Caco-2 (cell line): ENCODE data around the gene GNGT1. TPM values are rescaled to one million over a fixed set of nuclear protein-coding genes. Genes with fewer than 3 reads are reported as not detected.

ENCODE experiments used
- BruUV-seq: library from RNA; stranded (reverse); fragments of 400-500 nt; replicated peaks from 2 replicates; lab custom pipeline; 2021; lab: Mats Ljungman, UMichigan
- CTCF ChIA-PET: fragments of 300-600 bp; sonication (Branson Sonifier 250); formaldehyde crosslinking; loops from one replicate; lab custom pipeline; 2022; ENCODE audit warnings: antibody characterized with exemption; lab: Charles Lee
- POLR2A ChIA-PET: fragments of 300-600 bp; sonication (Branson Sonifier 250); formaldehyde crosslinking; loops from one replicate; lab custom pipeline; 2022; ENCODE audit warnings: antibody characterized with exemption; lab: Charles Lee
- DNase-seq, 2 experiments: peaks; one replicate each; pipeline versions ENCODE4 v3.0.0 to v3.0.0-alpha.2; 2020 to 2022
- H3K27me3 ChIP-seq: replicated peaks from 2 replicates; pipeline ENCODE4 v1.6.0; 2011; ENCODE audit warnings: low read length; ENCODE audit not compliant: control insufficient read depth, insufficient read depth
- H3K36me3 ChIP-seq: 2 replicates; pipeline ENCODE4 v1.5.1; 2011; ENCODE audit warnings: low read length; ENCODE audit not compliant: control insufficient read depth, insufficient read depth
- H3K4me1 ChIP-seq: fragments of 250-450 bp; sonication (Bioruptor Pico); 2 replicates; pipeline ENCODE4 v1.5.1; 2020; ENCODE audit warnings: mild to moderate bottlenecking
- H3K4me3 ChIP-seq: 2 replicates; pipeline ENCODE4 v1.5.1; 2011; ENCODE audit warnings: low read depth, mild to moderate bottlenecking, control low read depth, low read length
- H3K9me3 ChIP-seq: fragments of 250-450 bp; sonication (Bioruptor Pico); 2 replicates; pipeline ENCODE4 v1.5.1; 2020; ENCODE audit warnings: mild to moderate bottlenecking, moderate library complexity
- H3K27ac Mint-ChIP-seq: one replicate; pipeline ENCODE4 v1.8.0; 2022; ENCODE audit warnings: mixed read lengths; ENCODE audit not compliant: unreplicated experiment
- H3K27me3 Mint-ChIP-seq: one replicate; pipeline ENCODE4 v1.8.0; 2022; ENCODE audit warnings: mixed read lengths; ENCODE audit not compliant: insufficient read depth, unreplicated experiment
- H3K36me3 Mint-ChIP-seq: one replicate; pipeline ENCODE4 v1.8.0; 2022; ENCODE audit warnings: mild to moderate bottlenecking, mixed read lengths; ENCODE audit not compliant: insufficient read depth, unreplicated experiment
- H3K4me1 Mint-ChIP-seq: one replicate; pipeline ENCODE4 v1.8.0; 2022; ENCODE audit warnings: low read depth, mixed read lengths; ENCODE audit not compliant: unreplicated experiment
- H3K4me3 Mint-ChIP-seq: one replicate; pipeline ENCODE4 v1.8.0; 2022; ENCODE audit warnings: mild to moderate bottlenecking, moderate library complexity, mixed read lengths; ENCODE audit not compliant: unreplicated experiment
- H3K9me3 Mint-ChIP-seq: one replicate; pipeline ENCODE4 v1.8.0; 2022; ENCODE audit warnings: mixed read lengths; ENCODE audit not compliant: unreplicated experiment
- CTCF ChIP-seq, 2 experiments: fragments of 200-600 bp in 1 of 2; IDR thresholded peaks; 1 replicate in 1 of 2; 2 replicates in 1 of 2; pipeline versions ENCODE4 v1.5.1 to v1.8.0; 2011 to 2022; ENCODE audit warnings: antibody characterized with exemption in 1 of 2, control low read depth in 1 of 2, inconsistent platforms in 1 of 2, low read depth in 1 of 2, low read length in 1 of 2, mild to moderate bottlenecking in 1 of 2, moderate library complexity in 1 of 2; ENCODE audit not compliant: insufficient read depth in 1 of 2, severe bottlenecking in 1 of 2, unreplicated experiment in 1 of 2
- intact Hi-C: fragments of 100-400 bp; cut with micrococcal nuclease; formaldehyde crosslinking; loops from one replicate; pipeline ENCODE4 v1.10.0; 2022; ENCODE audit not compliant: unreplicated experiment
- total RNA-seq: library from RNA; stranded (reverse); gene quantifications from 2 replicates; pipeline ENCODE4 v1.2.3, GENCODE V29; 2022

Gene GNGT1
- total RNA-seq, 1 experiment from 2014 or later = 0.54 TPM

- Histone ChIP-seq H3K4me1 (no peaks in the 10 kb centered on the region), H3K4me3 (no peak overlapping the region), H3K36me3 (no peaks in the 10 kb centered on the region), H3K9me3 (no peaks in the 10 kb centered on the region), H3K27me3 (no peaks in the 10 kb centered on the region)
- Mint-ChIP-seq H3K4me3 (no peak overlapping the region), H3K27ac (no peak overlapping the region), H3K36me3 (no peaks in the 10 kb centered on the region), H3K4me1 (no peaks in the 10 kb centered on the region), H3K27me3 (peaks cover 14% of the 10 kb centered on the region), H3K9me3 (no peaks in the 10 kb centered on the region)
- intact Hi-C loops = no loop called here
- CTCF ChIA-PET = no interaction called here
- BruUV-seq = no TSS peak
- POLR2A ChIA-PET = no interaction called here
- DNase-seq = no peak
- no peak for TF ChIP-seq CTCF (IDR thresholded peaks at IDR 0.05; ENCODE audit: insufficient read depth in 1 of 2, low read depth in 1 of 2, low read length in 1 of 2, severe bottlenecking in 1 of 2, unreplicated experiment in 1 of 2)
Measured at GRCh38 chr7:93927585-93927984, 21.2 kb downstream of the GNGT1 start.

GRCh38 chr7:93931655-93932054 is 25.3 kb downstream of the GNGT1 start:
- H3K27me3 ChIP-seq = no peaks in the 10 kb centered on the region
- DNase-seq = no peak
- ChIA-PET POLR2A (no interaction called here), CTCF (no interaction called here)
- no peaks in the 10 kb centered on the region for H3K9me3 ChIP-seq
- no peaks in the 10 kb centered on the region for H3K4me1 ChIP-seq
- Mint-ChIP-seq H3K27me3 (peaks cover 12% of the 10 kb centered on the region), H3K36me3 (no peaks in the 10 kb centered on the region), H3K9me3 (no peaks in the 10 kb centered on the region), H3K4me3 (no peak overlapping the region), H3K4me1 (no peaks in the 10 kb centered on the region), H3K27ac (no peak overlapping the region)
- H3K36me3 ChIP-seq = no peaks in the 10 kb centered on the region
- BruUV-seq = no TSS peak
- no peak for TF ChIP-seq CTCF (IDR thresholded peaks at IDR 0.05; ENCODE audit: insufficient read depth in 1 of 2, low read depth in 1 of 2, low read length in 1 of 2, severe bottlenecking in 1 of 2, unreplicated experiment in 1 of 2)
- intact Hi-C loops = no loop called here
- no peak overlapping the region for H3K4me3 ChIP-seq

GRCh38 chr7:93933156-93933555 is 26.8 kb downstream of the GNGT1 start:
- Mint-ChIP-seq H3K27ac (no peak overlapping the region), H3K4me1 (no peaks in the 10 kb centered on the region), H3K27me3 (peaks cover 12% of the 10 kb centered on the region), H3K9me3 (no peaks in the 10 kb centered on the region), H3K36me3 (no peaks in the 10 kb centered on the region), H3K4me3 (no peak overlapping the region)
- ChIA-PET CTCF (no interaction called here), POLR2A (no interaction called here)
- no peak for DNase-seq
- intact Hi-C loops = no loop called here
- no peak overlapping the region for H3K4me3 ChIP-seq
- H3K4me1 ChIP-seq = no peaks in the 10 kb centered on the region
- no TSS peak for BruUV-seq
- H3K27me3 ChIP-seq = no peaks in the 10 kb centered on the region
- TF ChIP-seq CTCF (IDR thresholded peaks at IDR 0.05; ENCODE audit: insufficient read depth in 1 of 2, low read depth in 1 of 2, low read length in 1 of 2, severe bottlenecking in 1 of 2, unreplicated experiment in 1 of 2) = no peak
- H3K9me3 ChIP-seq = no peaks in the 10 kb centered on the region
- no peaks in the 10 kb centered on the region for H3K36me3 ChIP-seq
